Measurements from ENCODE around the gene JAZF1. TPM values are rescaled to one million over a fixed set of nuclear protein-coding genes. Genes with fewer than 3 reads are reported as not detected.
A peak's percentile ranks its signal among the peaks of the same experiment; 100 is the strongest.

Gene JAZF1
- total and polyA plus RNA-seq, 2 of the 8 experiments (the other 6 are each of a cell fraction or from before 2014, with no cell fraction given) = 2.6 to 21.8 TPM

DNA sequence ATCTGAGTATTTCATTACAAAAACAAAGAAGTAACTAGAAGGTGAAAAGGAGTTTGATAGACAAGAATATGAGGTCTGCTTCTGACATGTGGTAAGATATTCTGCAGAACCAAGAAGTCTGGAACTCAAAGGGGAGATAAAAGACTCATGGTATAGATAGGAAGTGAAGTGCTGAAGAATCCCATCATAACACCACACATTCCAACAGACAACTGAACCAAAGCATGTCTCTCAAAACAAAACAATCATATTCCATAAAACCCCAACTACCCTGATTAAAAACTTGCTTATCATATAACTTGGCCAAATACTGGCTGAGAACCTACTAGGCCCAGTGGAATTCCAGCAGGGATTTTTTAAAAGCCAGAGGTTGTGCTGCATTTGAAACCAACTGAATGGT lies 178.7 kb downstream of the JAZF1 start:
- Histone ChIP-seq H4K20me1 (replicated peaks in 1 of 2; ENCODE audit: control insufficient read depth in 1 of 2, insufficient read depth in 2 of 2, low read length in 2 of 2) (no peaks in the 10 kb centered on the region), H2BK120ac (replicated peaks; ENCODE audit: low read depth, low read length) (no peak overlapping the region), H2BK20ac (ENCODE audit: low read length) (no peak overlapping the region), H3K23ac (ENCODE audit: insufficient read length) (no peak overlapping the region), H4K91ac (replicated peaks; ENCODE audit: insufficient read length, low read length) (no peak overlapping the region), H3K56ac (replicated peaks; ENCODE audit: insufficient read length, low read depth, low read length) (no peak overlapping the region), H2AFZ (ENCODE audit: low read length) (no peak overlapping the region), H3K36me3 (ENCODE audit: control insufficient read depth in 2 of 4, insufficient read depth in 4 of 4, low read length in 3 of 4) (no peaks in the 10 kb centered on the region), H2BK15ac (ENCODE audit: low read length) (no peak overlapping the region), H3K18ac (ENCODE audit: extremely low read depth, low read length) (no peak overlapping the region), H2AK5ac (ENCODE audit: low read depth, low read length) (no peak overlapping the region), H3K4ac (replicated peaks; ENCODE audit: insufficient read length, low read depth, low read length) (no peak overlapping the region), H3K9ac (replicated peaks in 1 of 4; ENCODE audit: extremely low read depth in 1 of 4, low read depth in 3 of 4, low read length in 3 of 4) (no peak overlapping the region), H3K27ac (ENCODE audit: low read depth, low read length) (no peak overlapping the region), H3K14ac (ENCODE audit: insufficient read length) (no peak overlapping the region), H3K27me3 (replicated peaks in 1 of 4; ENCODE audit: control insufficient read depth in 3 of 4, extremely low read depth in 1 of 4, insufficient read depth in 3 of 4, low read length in 3 of 4) (no peaks in the 10 kb centered on the region), H3K23me2 (ENCODE audit: low read depth, low read length) (no peaks in the 10 kb centered on the region), H3K4me3 (ENCODE audit: extremely low read depth in 1 of 4, insufficient read depth in 2 of 4, low read depth in 3 of 4, low read length in 4 of 4) (no peak overlapping the region), H3K4me2 (ENCODE audit: insufficient read depth in 1 of 2, low read depth in 2 of 2, low read length in 2 of 2) (no peak overlapping the region), H3K79me1 (ENCODE audit: low read depth, low read length) (no peaks in the 10 kb centered on the region), H2BK12ac (ENCODE audit: low read depth, low read length) (no peak overlapping the region), H3K79me2 (ENCODE audit: control insufficient read depth in 1 of 2, insufficient read depth in 2 of 2, low read length in 2 of 2) (no peaks in the 10 kb centered on the region), H4K8ac (ENCODE audit: extremely low read depth, insufficient read depth, low read length) (no peak overlapping the region), H3K9me3 (ENCODE audit: insufficient read depth in 2 of 2, low read depth in 1 of 2, low read length in 1 of 2) (no peaks in the 10 kb centered on the region), H4K5ac (ENCODE audit: insufficient read length, low read depth, low read length) (no peak overlapping the region), H2BK5ac (ENCODE audit: low read depth, low read length) (no peak overlapping the region), H3K4me1 (replicated peaks in 1 of 4; ENCODE audit: control insufficient read depth in 3 of 4, insufficient read depth in 4 of 4, low read length in 3 of 4) (no peaks in the 10 kb centered on the region)
- ChIA-PET POLR2A (ENCODE audit: partially characterized antibody) (no interaction called here), CTCF (ENCODE audit: partially characterized antibody) (interaction anchor here (0.7 kb wide), 1 partner anchor 18 kb away, joined by 4 read pairs; no protein-coding TSS in a partner anchor)
- no peak for DNase-seq (ENCODE audit: low read depth in 1 of 2, low spot score in 2 of 2)
- FAIRE-seq = peak; percentile 48
- TF ChIP-seq ATF2 (IDR thresholded peaks at IDR 0.05; ENCODE audit: low read length) (no peak), RAD21 (IDR thresholded peaks at IDR 0.05 in 1 of 2, conservative IDR thresholded peaks at IDR 0.05 in 1 of 2; ENCODE audit: low read depth in 2 of 2, low read length in 2 of 2) (no peak), ATF3 (IDR thresholded peaks at IDR 0.05; ENCODE audit: insufficient read depth, low read depth, low read length) (no peak), SIRT6 (IDR thresholded peaks at IDR 0.05; ENCODE audit: low read length) (no peak), CHD1 (IDR thresholded peaks at IDR 0.05; ENCODE audit: low read depth, low read length) (no peak), TAF7 (optimal IDR thresholded peaks at IDR 0.05; ENCODE audit: borderline replicate concordance, low read depth, low read length) (no peak), MAFK (IDR thresholded peaks at IDR 0.05; ENCODE audit: low read depth, low read length) (no peak), EGR1 (IDR thresholded peaks at IDR 0.05; ENCODE audit: borderline replicate concordance, low read depth, low read length) (no peak), SUZ12 (IDR thresholded peaks at IDR 0.05; ENCODE audit: low read length) (no peak), ZNF274 (IDR thresholded peaks at IDR 0.05; ENCODE audit: borderline replicate concordance, extremely low read depth, low read length) (no peak), SP4 (IDR thresholded peaks at IDR 0.05; ENCODE audit: low read length) (no peak), ASH2L (IDR thresholded peaks at IDR 0.05; ENCODE audit: low read length) (no peak)
- TF ChIP-seq, protein P1, sequence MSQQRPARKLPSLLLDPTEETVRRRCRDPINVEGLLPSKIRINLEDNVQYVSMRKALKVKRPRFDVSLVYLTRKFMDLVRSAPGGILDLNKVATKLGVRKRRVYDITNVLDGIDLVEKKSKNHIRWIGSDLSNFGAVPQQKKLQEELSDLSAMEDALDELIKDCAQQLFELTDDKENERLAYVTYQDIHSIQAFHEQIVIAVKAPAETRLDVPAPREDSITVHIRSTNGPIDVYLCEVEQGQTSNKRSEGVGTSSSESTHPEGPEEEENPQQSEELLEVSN (IDR thresholded peaks at IDR 0.05) = no peak

Data from H1 (cell line).